Hepatocyte (in vitro differentiated cells): ENCODE data around the gene CIITA. TPM values are rescaled to one million over a fixed set of nuclear protein-coding genes. Genes with fewer than 3 reads are reported as not detected.

ENCODE experiments used
- DNase-seq: peaks from one replicate; pipeline ENCODE4 v3.0.0-alpha.2; 2016; ENCODE audit warnings: low spot score
- H2AFZ ChIP-seq: fragments of 200-600 bp; sonication (generic); 2 replicates; pipeline ENCODE4 v1.6.0; 2016; ENCODE audit warnings: antibody characterized with exemption, mild to moderate bottlenecking
- H3K27ac ChIP-seq: fragments of 200-600 bp; sonication (generic); 2 replicates; pipeline ENCODE4 v1.5.1; 2016; ENCODE audit warnings: mild to moderate bottlenecking
- H3K27me3 ChIP-seq: fragments of 200-600 bp; sonication (generic); 2 replicates; pipeline ENCODE4 v1.6.1; 2016
- H3K36me3 ChIP-seq: fragments of 200-600 bp; sonication (generic); replicated peaks from 2 replicates; pipeline ENCODE4 v1.5.1; 2016; ENCODE audit warnings: low read depth; ENCODE audit not compliant: insufficient read depth
- H3K4me1 ChIP-seq: fragments of 200-600 bp; sonication (generic); 2 replicates; pipeline ENCODE4 v1.5.1; 2016; ENCODE audit warnings: mild to moderate bottlenecking, moderate library complexity; ENCODE audit not compliant: insufficient read depth
- H3K4me2 ChIP-seq: fragments of 200-600 bp; sonication (generic); 2 replicates; pipeline ENCODE4 v1.6.0; 2016
- H3K4me3 ChIP-seq: fragments of 200-600 bp; sonication (generic); 2 replicates; pipeline ENCODE4 v1.5.1; 2016; ENCODE audit warnings: mild to moderate bottlenecking
- H3K79me2 ChIP-seq: fragments of 200-600 bp; sonication (generic); 2 replicates; pipeline ENCODE4 v1.6.0; 2017; ENCODE audit warnings: mild to moderate bottlenecking
- H3K9me2 ChIP-seq: fragments of 200-600 bp; sonication (generic); replicated peaks from 2 replicates; pipeline ENCODE4 v1.6.0; 2017; ENCODE audit warnings: mild to moderate bottlenecking; ENCODE audit not compliant: insufficient read depth
- H3K9me3 ChIP-seq: fragments of 200-600 bp; sonication (generic); 2 replicates; pipeline ENCODE4 v1.5.1; 2016; ENCODE audit warnings: low read depth, mild to moderate bottlenecking
- H4K20me1 ChIP-seq: fragments of 200-600 bp; sonication (generic); 2 replicates; pipeline ENCODE4 v1.6.0; 2016; ENCODE audit warnings: mild to moderate bottlenecking; ENCODE audit not compliant: insufficient read depth, poor library complexity, severe bottlenecking
- EZH2 ChIP-seq: fragments of 200-600 bp; sonication (generic); IDR thresholded peaks from 2 replicates; pipeline ENCODE4 v1.6.1; 2016; ENCODE audit warnings: antibody characterized with exemption, mild to moderate bottlenecking, borderline replicate concordance
- EZH2phosphoT487 ChIP-seq: fragments of 200-600 bp; sonication (generic); IDR thresholded peaks from one replicate; pipeline ENCODE4 v1.6.1; 2018; ENCODE audit warnings: antibody characterized with exemption, mild to moderate bottlenecking, low read depth, moderate library complexity; ENCODE audit not compliant: unreplicated experiment, severe bottlenecking
- WGBS: methylation state at CpG from one replicate; pipeline ENCODE4 v1.1.6; 2016; ENCODE audit warnings: low lambda C conversion rate; ENCODE audit errors: missing lambda C conversion rate; 5-methylcytosine and 5-hydroxymethylcytosine counted together
- polyA plus RNA-seq: library from polyadenylated mRNA; unstranded; fragments of >200 nt; fragmentation: Nextera tagmentation; extraction: Ambion mirVana; gene quantifications from 2 replicates; pipeline ENCODE4 v1.2.1, GENCODE V29; 2016
- total RNA-seq: library from RNA; depleted of rRNA; stranded (reverse); fragments of >200 nt; gene quantifications from 2 replicates; pipeline ENCODE4 v1.2.3, GENCODE V29; 2014
- TF ChIP-seq, protein P1 (sequence below): fragments of 200-600 bp; sonication (generic); IDR thresholded peaks from 2 replicates; pipeline ENCODE4 v1.5.1; 2016; ENCODE audit warnings: antibody characterized with exemption, mild to moderate bottlenecking; ENCODE audit not compliant: poor library complexity

Gene CIITA
- total and polyA plus RNA-seq, 2 experiments from 2014 or later = 1.1 TPM; not detected in 1

DNA sequence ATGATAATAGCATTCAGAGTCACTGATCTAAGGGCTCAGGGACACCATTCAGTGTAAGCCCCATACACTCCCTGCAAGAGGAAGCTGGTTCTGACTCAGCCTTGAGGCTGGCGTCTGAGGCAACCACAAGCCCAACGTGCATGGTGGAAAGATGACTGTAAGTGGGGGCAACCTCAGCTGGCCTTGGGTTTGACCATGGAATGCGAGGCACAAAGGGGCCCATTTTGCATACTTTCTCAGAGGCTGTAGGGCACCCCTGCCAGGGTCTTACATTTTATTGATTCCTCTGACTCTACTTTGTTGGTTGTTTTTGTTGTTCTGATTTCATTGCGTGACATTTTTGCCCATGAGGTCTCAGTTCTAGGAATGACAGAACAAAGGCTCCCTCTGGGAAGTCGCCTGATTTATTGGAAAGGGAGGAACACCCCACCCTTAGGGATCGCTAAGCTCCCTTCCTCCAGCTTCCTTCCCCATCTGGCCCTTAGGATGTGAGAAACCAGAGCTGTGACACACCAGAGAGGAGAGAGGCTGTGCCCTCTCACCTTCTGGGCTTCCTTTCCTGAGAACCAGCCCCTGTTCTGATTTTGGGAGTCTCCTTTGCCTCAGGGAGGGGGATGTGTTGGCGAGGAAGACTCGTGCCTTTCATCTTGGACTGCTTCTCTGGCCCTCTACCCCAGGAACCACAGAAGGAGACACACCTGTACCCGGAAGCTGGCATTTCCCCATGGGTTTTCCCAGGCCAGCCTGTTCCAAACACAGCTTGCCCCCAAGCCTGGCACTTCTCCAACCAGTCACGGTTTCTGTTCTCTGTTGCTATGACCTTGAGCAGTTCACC, 5.6 kb upstream of the CIITA start:
- Histone ChIP-seq H3K4me3 (no peak overlapping the region), H3K36me3 (no peaks in the 10 kb centered on the region), H3K9me2 (no peaks in the 10 kb centered on the region), H3K79me2 (no peaks in the 10 kb centered on the region), H3K9me3 (no peaks in the 10 kb centered on the region), H3K27ac (no peak overlapping the region), H4K20me1 (no peaks in the 10 kb centered on the region), H3K4me2 (no peak overlapping the region), H3K4me1 (no peaks in the 10 kb centered on the region), H2AFZ (no peak overlapping the region), H3K27me3 (peaks cover 32% of the 10 kb centered on the region)
- TF ChIP-seq, protein P1, sequence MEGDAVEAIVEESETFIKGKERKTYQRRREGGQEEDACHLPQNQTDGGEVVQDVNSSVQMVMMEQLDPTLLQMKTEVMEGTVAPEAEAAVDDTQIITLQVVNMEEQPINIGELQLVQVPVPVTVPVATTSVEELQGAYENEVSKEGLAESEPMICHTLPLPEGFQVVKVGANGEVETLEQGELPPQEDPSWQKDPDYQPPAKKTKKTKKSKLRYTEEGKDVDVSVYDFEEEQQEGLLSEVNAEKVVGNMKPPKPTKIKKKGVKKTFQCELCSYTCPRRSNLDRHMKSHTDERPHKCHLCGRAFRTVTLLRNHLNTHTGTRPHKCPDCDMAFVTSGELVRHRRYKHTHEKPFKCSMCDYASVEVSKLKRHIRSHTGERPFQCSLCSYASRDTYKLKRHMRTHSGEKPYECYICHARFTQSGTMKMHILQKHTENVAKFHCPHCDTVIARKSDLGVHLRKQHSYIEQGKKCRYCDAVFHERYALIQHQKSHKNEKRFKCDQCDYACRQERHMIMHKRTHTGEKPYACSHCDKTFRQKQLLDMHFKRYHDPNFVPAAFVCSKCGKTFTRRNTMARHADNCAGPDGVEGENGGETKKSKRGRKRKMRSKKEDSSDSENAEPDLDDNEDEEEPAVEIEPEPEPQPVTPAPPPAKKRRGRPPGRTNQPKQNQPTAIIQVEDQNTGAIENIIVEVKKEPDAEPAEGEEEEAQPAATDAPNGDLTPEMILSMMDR = no peak
- TF ChIP-seq EZH2phosphoT487 (no peak), EZH2 (no peak)
- no peak for DNase-seq
- WGBS = 72% methylated on average over 10 of the region's 10 CpGs

DNA sequence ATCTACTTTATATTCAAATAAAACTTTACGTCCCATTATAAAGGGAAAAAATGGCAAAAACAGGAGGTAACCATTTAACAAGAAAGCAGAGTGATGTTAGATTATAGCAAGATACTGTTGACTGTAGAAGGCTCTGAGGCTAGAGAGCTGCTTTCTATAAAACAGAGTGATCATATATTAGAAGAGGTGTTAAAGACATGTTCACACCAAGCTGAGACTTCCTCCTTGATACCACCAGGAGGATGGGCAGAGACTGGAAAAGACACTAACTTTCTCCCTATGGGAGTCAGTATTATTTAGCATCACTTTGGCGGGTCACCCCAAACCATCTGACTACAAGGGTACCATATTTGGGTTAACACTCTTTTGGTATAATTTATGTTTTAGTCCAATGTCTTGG, 687 bp upstream of the CIITA start:
- no peaks in the 10 kb centered on the region for H3K79me2 ChIP-seq
- 80% methylated on average over 2 of the region's 2 CpGs for WGBS
- no peaks in the 10 kb centered on the region for H3K4me1 ChIP-seq
- H3K9me2 ChIP-seq = no peaks in the 10 kb centered on the region
- no peaks in the 10 kb centered on the region for H3K9me3 ChIP-seq
- H2AFZ ChIP-seq = no peak overlapping the region
- DNase-seq = no peak
- H3K27ac ChIP-seq = no peak overlapping the region
- H3K4me2 ChIP-seq = no peak overlapping the region
- no peaks in the 10 kb centered on the region for H4K20me1 ChIP-seq
- H3K27me3 ChIP-seq = peaks cover 79% of the 10 kb centered on the region
- no peaks in the 10 kb centered on the region for H3K36me3 ChIP-seq
- TF ChIP-seq, protein P1 = no peak
- TF ChIP-seq EZH2phosphoT487 (no peak), EZH2 (no peak)
- H3K4me3 ChIP-seq = no peak overlapping the region

DNA sequence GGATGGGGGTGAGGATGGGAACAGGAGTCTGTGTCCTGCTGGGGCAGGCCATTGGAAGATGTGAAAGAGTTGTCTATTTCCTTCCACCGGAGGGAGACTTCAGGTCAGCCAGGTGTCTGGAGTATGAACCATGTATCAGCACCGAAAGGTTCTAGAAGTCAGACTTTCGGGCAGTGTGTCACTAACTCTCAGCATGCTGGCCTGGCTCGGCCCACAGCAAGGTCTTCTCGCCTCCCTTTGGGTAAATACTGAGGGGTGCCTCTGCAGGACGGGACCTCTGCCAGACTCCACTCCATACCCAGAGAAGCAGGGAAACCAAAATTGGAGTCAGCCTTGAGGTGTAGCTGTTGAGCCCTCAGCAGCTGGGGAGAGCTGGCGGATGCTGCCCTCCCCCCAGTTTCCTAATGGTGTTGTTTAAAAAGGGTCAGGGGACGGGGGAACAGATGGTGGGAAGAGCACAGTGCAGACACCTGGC, 507 bp downstream of the CIITA start:
- no peak overlapping the region for H3K4me3 ChIP-seq
- H3K27me3 ChIP-seq = peaks cover 80% of the 10 kb centered on the region
- no peaks in the 10 kb centered on the region for H3K79me2 ChIP-seq
- no peaks in the 10 kb centered on the region for H4K20me1 ChIP-seq
- H3K36me3 ChIP-seq = no peaks in the 10 kb centered on the region
- no peaks in the 10 kb centered on the region for H3K4me1 ChIP-seq
- WGBS = 74% methylated on average over 8 of the region's 8 CpGs
- no peak for TF ChIP-seq EZH2
- TF ChIP-seq, protein P1 = no peak
- no peak for TF ChIP-seq EZH2phosphoT487
- H2AFZ ChIP-seq = no peak overlapping the region
- H3K9me2 ChIP-seq = no peaks in the 10 kb centered on the region
- DNase-seq = no peak
- no peak overlapping the region for H3K4me2 ChIP-seq
- no peak overlapping the region for H3K27ac ChIP-seq
- H3K9me3 ChIP-seq = no peaks in the 10 kb centered on the region
